Measurements from ENCODE around the gene GON4L. TPM values are rescaled to one million over a fixed set of nuclear protein-coding genes. Genes with fewer than 3 reads are reported as not detected.
A peak's percentile ranks its signal among the peaks of the same experiment; 100 is the strongest.

The GON4L gene
- total and polyA plus RNA-seq, 3 donors from 2014 or later = 36.4 to 108 (median 77.2) TPM

- DNase-seq = peak; percentile 75
Observed at GRCh38 chr1:155884031-155884960, 27.3 kb upstream of the GON4L start.

GRCh38 chr1:155882766-155883165 is 25.8 kb upstream of the GON4L start:
- no peaks in the 10 kb centered on the region for H3K36me3 ChIP-seq (ENCODE audit: low read depth, missing control alignments)
- intact Hi-C loops (cut with DNase I; ENCODE audit: low total_unique reads) = no loop called here

More at GRCh38 chr1:155884031-155884960, 27.3 kb upstream of the GON4L start:
- 37 to 60% methylated on average over 9 of the region's 9 CpGs for WGBS, 2 donors
- intact Hi-C loops (cut with DNase I; ENCODE audit: low total_unique reads) = no loop called here
- Histone ChIP-seq H3K36me3 (ENCODE audit: low read depth, missing control alignments) (no peaks in the 10 kb centered on the region), H3K9me3 (no peaks in the 10 kb centered on the region), H3K27ac (peak overlapping the region; percentile 59 to 67), H3K27me3 (no peaks in the 10 kb centered on the region), H3K4me3 (no peak overlapping the region), H3K4me1 (peaks cover 13% of the 10 kb centered on the region)
- no peak for TF ChIP-seq CTCF (IDR thresholded peaks at IDR 0.05)
- no peak for TF ChIP-seq POLR2A (IDR thresholded peaks at IDR 0.05)

GRCh38 chr1:155882235-155882634 is 25.2 kb upstream of the GON4L start:
- no peak overlapping the region for H3K4me3 ChIP-seq
- no peaks in the 10 kb centered on the region for H3K36me3 ChIP-seq (ENCODE audit: low read depth, missing control alignments)

More at GRCh38 chr1:155882766-155883165, 25.8 kb upstream of the GON4L start:
- no peak for DNase-seq
- Histone ChIP-seq H3K9me3 (no peaks in the 10 kb centered on the region), H3K27ac (peak overlapping the region in 1 of 2 donors; percentile 67), H3K4me1 (peaks cover 13% of the 10 kb centered on the region), H3K4me3 (no peak overlapping the region), H3K27me3 (no peaks in the 10 kb centered on the region)
- TF ChIP-seq POLR2A (IDR thresholded peaks at IDR 0.05) (no peak), CTCF (IDR thresholded peaks at IDR 0.05) (no peak)
- WGBS, 2 donors = 65% methylated on average over 2 of the region's 2 CpGs

GRCh38 chr1:155880950-155881349 is 23.9 kb upstream of the GON4L start:
- intact Hi-C loops (cut with DNase I; ENCODE audit: low total_unique reads) = no loop called here
- WGBS, 2 donors = 82 to 85% methylated on average over 6 of the region's 6 CpGs
- H3K36me3 ChIP-seq (ENCODE audit: low read depth, missing control alignments) = no peaks in the 10 kb centered on the region

More at GRCh38 chr1:155882235-155882634, 25.2 kb upstream of the GON4L start:
- TF ChIP-seq CTCF (IDR thresholded peaks at IDR 0.05) (no peak), POLR2A (IDR thresholded peaks at IDR 0.05) (no peak)
- no peak for DNase-seq
- H3K27ac ChIP-seq = no peak overlapping the region
- H3K4me1 ChIP-seq = peaks cover 13% of the 10 kb centered on the region
- no peaks in the 10 kb centered on the region for H3K27me3 ChIP-seq
- intact Hi-C loops (cut with DNase I; ENCODE audit: low total_unique reads) = no loop called here
- no peaks in the 10 kb centered on the region for H3K9me3 ChIP-seq

More at GRCh38 chr1:155880950-155881349, 23.9 kb upstream of the GON4L start:
- DNase-seq = no peak
- Histone ChIP-seq H3K9me3 (no peaks in the 10 kb centered on the region), H3K4me1 (peaks cover 13% of the 10 kb centered on the region), H3K4me3 (no peak overlapping the region), H3K27ac (no peak overlapping the region), H3K27me3 (no peaks in the 10 kb centered on the region)
- no peak for TF ChIP-seq CTCF (IDR thresholded peaks at IDR 0.05)
- no peak for TF ChIP-seq POLR2A (IDR thresholded peaks at IDR 0.05)
